Prostate gland (tissue), 2 donors: ENCODE measurements around the gene UGGT1. TPM values are rescaled to one million over a fixed set of nuclear protein-coding genes. Genes with fewer than 3 reads are reported as not detected.

ENCODE experiments used
- DNase-seq: peaks from one replicate; pipeline ENCODE4 v3.0.0-alpha.2; 2019; ENCODE audit warnings: low spot score
- H3K27ac ChIP-seq, 2 donors: fragments of 200-600 bp; sonication (generic); 2 replicates each; pipeline ENCODE4 v1.5.1; 2017 to 2019
- H3K27me3 ChIP-seq: fragments of 200-600 bp; sonication (generic); replicated peaks from 2 replicates; pipeline ENCODE4 v1.5.1; 2019; ENCODE audit not compliant: insufficient read depth
- H3K36me3 ChIP-seq, 2 donors: fragments of 200-600 bp; sonication (generic); 1 replicate in 1 of 2; 2 replicates in 1 of 2; pipeline versions ENCODE4 v1.5.1 to v1.8.1; 2017 to 2019
- H3K4me1 ChIP-seq: fragments of 200-600 bp; sonication (generic); replicated peaks from 2 replicates; pipeline ENCODE4 v1.5.1; 2019
- H3K4me3 ChIP-seq, 2 donors: fragments of 200-600 bp; sonication (generic); 2 replicates each; pipeline ENCODE4 v1.5.1; 2017 to 2019
- H3K9me3 ChIP-seq: fragments of 200-600 bp; sonication (generic); 2 replicates; pipeline ENCODE4 v1.5.1; 2017
- POLR2A ChIP-seq: fragments of 450-650 bp; IDR thresholded peaks from one replicate; pipeline ENCODE4 v1.6.1; 2016; ENCODE audit warnings: antibody characterized with exemption, mild to moderate bottlenecking
- POLR2AphosphoS5 ChIP-seq: sonication (generic); formaldehyde crosslinking; IDR thresholded peaks from one replicate; pipeline ENCODE4 v1.6.1; 2017; ENCODE audit warnings: antibody characterized with exemption
- WGBS: methylation state at CpG from one replicate; pipeline ENCODE4 v1.1.5; 2018; 5-methylcytosine and 5-hydroxymethylcytosine counted together
- intact Hi-C: fragments of 100-400 bp; cut with DNase I; formaldehyde crosslinking; loops from one replicate; pipeline ENCODE4 v1.14.2; 2022
- total RNA-seq, 2 donors: library from RNA; depleted of rRNA; stranded (reverse); fragments of >200 nt; gene quantifications; one replicate each; pipeline ENCODE4 v1.1.0, GENCODE V29; 2016
- TF ChIP-seq, protein P1 (sequence below), 4 experiments: fragments of 200-600 bp in 2 of 4; fragments of 450-650 bp in 2 of 4; sonication (generic) in 2 of 4; IDR thresholded peaks; 1 replicate in 3 of 4; 2 replicates in 1 of 4; pipeline ENCODE4 v1.5.1; 2016 to 2019; ENCODE audit warnings: antibody characterized with exemption in 4 of 4, mild to moderate bottlenecking in 2 of 4, moderate library complexity in 2 of 4

UGGT1 gene, protein sequence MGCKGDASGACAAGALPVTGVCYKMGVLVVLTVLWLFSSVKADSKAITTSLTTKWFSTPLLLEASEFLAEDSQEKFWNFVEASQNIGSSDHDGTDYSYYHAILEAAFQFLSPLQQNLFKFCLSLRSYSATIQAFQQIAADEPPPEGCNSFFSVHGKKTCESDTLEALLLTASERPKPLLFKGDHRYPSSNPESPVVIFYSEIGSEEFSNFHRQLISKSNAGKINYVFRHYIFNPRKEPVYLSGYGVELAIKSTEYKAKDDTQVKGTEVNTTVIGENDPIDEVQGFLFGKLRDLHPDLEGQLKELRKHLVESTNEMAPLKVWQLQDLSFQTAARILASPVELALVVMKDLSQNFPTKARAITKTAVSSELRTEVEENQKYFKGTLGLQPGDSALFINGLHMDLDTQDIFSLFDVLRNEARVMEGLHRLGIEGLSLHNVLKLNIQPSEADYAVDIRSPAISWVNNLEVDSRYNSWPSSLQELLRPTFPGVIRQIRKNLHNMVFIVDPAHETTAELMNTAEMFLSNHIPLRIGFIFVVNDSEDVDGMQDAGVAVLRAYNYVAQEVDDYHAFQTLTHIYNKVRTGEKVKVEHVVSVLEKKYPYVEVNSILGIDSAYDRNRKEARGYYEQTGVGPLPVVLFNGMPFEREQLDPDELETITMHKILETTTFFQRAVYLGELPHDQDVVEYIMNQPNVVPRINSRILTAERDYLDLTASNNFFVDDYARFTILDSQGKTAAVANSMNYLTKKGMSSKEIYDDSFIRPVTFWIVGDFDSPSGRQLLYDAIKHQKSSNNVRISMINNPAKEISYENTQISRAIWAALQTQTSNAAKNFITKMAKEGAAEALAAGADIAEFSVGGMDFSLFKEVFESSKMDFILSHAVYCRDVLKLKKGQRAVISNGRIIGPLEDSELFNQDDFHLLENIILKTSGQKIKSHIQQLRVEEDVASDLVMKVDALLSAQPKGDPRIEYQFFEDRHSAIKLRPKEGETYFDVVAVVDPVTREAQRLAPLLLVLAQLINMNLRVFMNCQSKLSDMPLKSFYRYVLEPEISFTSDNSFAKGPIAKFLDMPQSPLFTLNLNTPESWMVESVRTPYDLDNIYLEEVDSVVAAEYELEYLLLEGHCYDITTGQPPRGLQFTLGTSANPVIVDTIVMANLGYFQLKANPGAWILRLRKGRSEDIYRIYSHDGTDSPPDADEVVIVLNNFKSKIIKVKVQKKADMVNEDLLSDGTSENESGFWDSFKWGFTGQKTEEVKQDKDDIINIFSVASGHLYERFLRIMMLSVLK (N-terminal part only)
- total RNA-seq, result 10 to 100 TPM; 34.7 to 45.2 TPM

DNA sequence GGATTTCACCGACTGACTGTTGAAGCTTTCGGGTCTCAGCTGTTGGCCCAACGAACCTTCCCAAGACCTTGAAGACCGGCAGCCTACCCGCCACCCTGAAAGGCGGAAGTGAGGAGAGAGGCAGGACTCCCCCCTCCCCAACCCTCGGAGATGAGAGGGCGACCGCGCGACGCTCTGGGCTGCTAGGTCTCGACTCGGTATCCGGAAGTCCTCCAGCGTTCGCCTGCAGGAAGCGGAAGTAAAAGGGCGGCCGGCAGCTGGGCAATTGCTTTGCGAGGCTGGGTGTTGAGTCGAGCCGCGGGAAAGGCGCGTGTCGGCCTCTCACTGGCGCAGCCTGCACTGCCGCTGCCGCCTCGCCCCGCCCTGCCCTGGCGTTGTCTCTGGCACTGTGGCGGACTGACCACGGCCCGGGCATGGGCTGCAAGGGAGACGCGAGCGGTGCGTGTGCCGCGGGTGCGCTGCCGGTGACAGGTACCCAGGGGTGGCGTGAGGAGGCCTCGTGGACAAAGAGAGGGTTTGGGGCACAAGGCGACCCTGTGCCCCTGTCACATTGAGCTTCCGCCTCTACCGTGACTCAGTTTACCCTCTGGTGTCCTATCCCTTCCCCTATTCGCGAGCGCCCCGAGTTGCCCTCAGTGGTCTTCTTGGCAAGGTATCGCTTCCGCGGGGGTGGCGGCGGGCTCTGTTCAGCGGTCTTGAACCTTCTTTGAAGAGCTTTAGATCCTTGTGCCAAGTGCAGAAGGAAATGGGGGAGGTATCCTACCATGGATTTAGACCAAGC lies at the start of gene UGGT1:
UGGT1 (plus strand) TSS at position 256 of the 781 bp plus-strand sequence; CDS start at position 414, 158 bp downstream.
- intact Hi-C loops, result loop anchor here (1.0 to 10.0 kb wide), 2 partner anchors 63 to 226 kb away; partner anchors contain the start of gene SAP130
- Histone ChIP-seq H3K9me3 (no peaks in the 10 kb centered on the region), H3K36me3 (no peaks in the 10 kb centered on the region), H3K4me1 (peaks cover 6% of the 10 kb centered on the region), H3K4me3 (peak within 1 kb of the TSS; percentile 85 to 91), H3K27ac (peak within 1 kb of the TSS; percentile 70 to 81), H3K27me3 (no peaks in the 10 kb centered on the region)
- peak; percentile 89 for DNase-seq
- under 1% methylated on average over 58 of the region's 59 CpGs for WGBS
- peak; percentile 56 for TF ChIP-seq POLR2A
- peak; percentile 97 for TF ChIP-seq POLR2AphosphoS5
- TF ChIP-seq, protein P1, sequence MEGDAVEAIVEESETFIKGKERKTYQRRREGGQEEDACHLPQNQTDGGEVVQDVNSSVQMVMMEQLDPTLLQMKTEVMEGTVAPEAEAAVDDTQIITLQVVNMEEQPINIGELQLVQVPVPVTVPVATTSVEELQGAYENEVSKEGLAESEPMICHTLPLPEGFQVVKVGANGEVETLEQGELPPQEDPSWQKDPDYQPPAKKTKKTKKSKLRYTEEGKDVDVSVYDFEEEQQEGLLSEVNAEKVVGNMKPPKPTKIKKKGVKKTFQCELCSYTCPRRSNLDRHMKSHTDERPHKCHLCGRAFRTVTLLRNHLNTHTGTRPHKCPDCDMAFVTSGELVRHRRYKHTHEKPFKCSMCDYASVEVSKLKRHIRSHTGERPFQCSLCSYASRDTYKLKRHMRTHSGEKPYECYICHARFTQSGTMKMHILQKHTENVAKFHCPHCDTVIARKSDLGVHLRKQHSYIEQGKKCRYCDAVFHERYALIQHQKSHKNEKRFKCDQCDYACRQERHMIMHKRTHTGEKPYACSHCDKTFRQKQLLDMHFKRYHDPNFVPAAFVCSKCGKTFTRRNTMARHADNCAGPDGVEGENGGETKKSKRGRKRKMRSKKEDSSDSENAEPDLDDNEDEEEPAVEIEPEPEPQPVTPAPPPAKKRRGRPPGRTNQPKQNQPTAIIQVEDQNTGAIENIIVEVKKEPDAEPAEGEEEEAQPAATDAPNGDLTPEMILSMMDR (IDR thresholded peaks at IDR 0.05), result peak in 1 of 4 experiments; percentile 21

DNA sequence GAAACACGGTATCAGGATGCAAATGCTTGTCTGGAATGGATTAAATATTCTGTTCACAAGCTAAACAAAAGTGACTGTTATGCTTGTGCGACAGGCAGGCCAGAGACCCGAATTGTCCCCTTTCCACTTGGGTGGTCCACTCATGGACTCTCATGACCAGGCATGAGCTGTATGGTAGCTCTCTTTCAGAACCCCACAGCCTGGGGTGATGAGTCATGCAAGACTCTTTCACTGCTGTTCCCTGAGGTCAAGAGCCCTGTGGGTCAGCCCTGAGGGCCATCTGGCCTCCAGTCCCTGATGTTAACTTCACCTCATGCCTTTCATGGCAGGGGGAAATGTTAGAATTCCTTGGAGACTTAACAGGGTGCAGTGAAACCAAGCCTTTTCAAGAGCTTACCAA lies 49.4 kb upstream of the UGGT1 start:
- Histone ChIP-seq H3K27me3 (no peaks in the 10 kb centered on the region), H3K4me3 (no peak overlapping the region), H3K27ac (no peak overlapping the region), H3K36me3 (no peaks in the 10 kb centered on the region), H3K4me1 (no peaks in the 10 kb centered on the region), H3K9me3 (no peaks in the 10 kb centered on the region)
- no peak for DNase-seq
- 90% methylated on average over 3 of the region's 3 CpGs for WGBS
- TF ChIP-seq POLR2A, result no peak
- no peak for TF ChIP-seq POLR2AphosphoS5
- TF ChIP-seq, protein P1 (IDR thresholded peaks at IDR 0.05), result no peak
- intact Hi-C loops, result no loop called here

DNA sequence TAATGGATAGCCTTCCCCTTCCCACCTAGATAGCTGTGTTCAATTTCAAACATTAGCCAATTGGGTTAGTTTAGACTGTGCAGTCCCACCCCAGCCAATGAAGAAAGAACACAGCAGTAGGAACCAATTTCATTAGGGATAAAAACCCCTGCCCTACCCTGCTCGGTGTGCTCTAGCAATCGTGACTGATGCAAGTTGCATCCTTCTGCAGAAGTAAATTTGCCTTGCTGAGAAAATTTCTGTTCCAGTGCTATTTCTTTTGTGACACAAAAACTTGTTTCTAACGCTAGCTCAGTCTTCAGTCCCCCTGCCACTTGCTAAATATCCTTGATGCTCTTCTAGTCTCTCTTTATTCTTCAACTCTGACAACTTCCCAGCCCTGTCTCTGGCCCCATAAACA lies 48.0 kb upstream of the UGGT1 start:
- no peaks in the 10 kb centered on the region for H3K36me3 ChIP-seq
- DNase-seq, result no peak
- WGBS, result 93% methylated on average over 3 of the region's 3 CpGs
- TF ChIP-seq, protein P1 (IDR thresholded peaks at IDR 0.05), result no peak
- TF ChIP-seq POLR2A (no peak), POLR2AphosphoS5 (no peak)
- no peaks in the 10 kb centered on the region for H3K4me1 ChIP-seq
- no peak overlapping the region for H3K4me3 ChIP-seq
- no peaks in the 10 kb centered on the region for H3K9me3 ChIP-seq
- no peak overlapping the region for H3K27ac ChIP-seq
- intact Hi-C loops, result no loop called here
- H3K27me3 ChIP-seq, result no peaks in the 10 kb centered on the region

DNA sequence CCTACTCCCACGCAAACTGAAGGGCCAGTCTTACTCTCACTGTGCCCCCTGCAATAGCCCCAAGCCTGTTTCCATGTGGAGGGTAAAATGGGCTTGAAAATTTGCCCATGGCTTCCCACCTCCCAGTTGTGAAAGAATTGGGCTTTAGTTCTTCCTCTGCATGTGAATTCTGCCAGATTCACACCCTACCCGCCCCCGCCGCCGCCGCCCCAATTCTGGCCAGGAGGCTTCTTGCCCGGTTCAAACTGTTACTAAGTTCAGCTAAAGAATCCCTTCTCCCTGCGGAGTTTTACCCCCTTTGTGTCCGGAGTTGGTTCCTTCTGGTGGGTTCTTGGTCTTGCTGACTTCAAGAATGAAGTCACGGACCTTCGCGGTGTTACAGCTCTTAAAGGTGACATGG lies 37.7 kb upstream of the UGGT1 start:
- whole genome bisulfite sequencing, result 96% methylated on average over 12 of the region's 12 CpGs

More for the DNA sequence above, 37.7 kb upstream of the UGGT1 start:
- H3K4me1 ChIP-seq, result no peaks in the 10 kb centered on the region
- TF ChIP-seq POLR2AphosphoS5, result no peak
- TF ChIP-seq, protein P1 (IDR thresholded peaks at IDR 0.05), result no peak
- H3K36me3 ChIP-seq, result no peaks in the 10 kb centered on the region
- H3K27me3 ChIP-seq, result no peaks in the 10 kb centered on the region
- no peak overlapping the region for H3K4me3 ChIP-seq
- no peak overlapping the region for H3K27ac ChIP-seq
- intact Hi-C loops, result no loop called here
- H3K9me3 ChIP-seq, result no peaks in the 10 kb centered on the region
- no peak for DNase-seq
